ENCODE measurements around the gene EDC4. TPM values are rescaled to one million over a fixed set of nuclear protein-coding genes. Genes with fewer than 3 reads are reported as not detected.
A peak's percentile ranks its signal among the peaks of the same experiment; 100 is the strongest.

EDC4 gene
- total and polyA plus RNA-seq, 2 of the 8 experiments (the other 6 are each of a cell fraction or from before 2014, with no cell fraction given): 58.5 to 72.7 TPM

DNA sequence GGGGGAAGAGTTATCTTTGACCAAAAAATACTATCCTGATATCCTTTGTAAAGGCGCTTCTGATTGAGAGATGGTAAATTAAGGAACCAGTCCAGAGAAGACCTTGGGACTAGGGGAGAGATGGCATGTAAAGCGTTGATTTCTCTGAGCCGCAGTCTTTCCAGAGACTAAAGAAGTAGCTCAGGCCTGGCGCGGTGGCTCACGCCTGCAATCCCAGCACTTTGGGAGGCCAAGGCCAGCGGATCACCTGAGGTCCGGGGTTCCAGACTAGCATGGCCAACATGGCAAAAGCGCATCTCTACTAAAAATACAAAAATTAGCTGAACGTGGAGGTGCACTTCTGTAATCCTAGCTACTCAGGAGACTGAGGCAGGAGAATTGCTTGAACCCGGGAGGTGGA is 24.7 kb upstream of the EDC4 start:
- peaks cover 13% of the 10 kb centered on the region for H3K23me2 ChIP-seq (ENCODE audit: low read depth, low read length)

More for the DNA sequence above, 24.7 kb upstream of the EDC4 start:
- no peak overlapping the region for H3K27ac ChIP-seq (ENCODE audit: low read depth, low read length)
- peaks cover 14% of the 10 kb centered on the region for H3K79me1 ChIP-seq (ENCODE audit: low read depth, low read length)
- H3K4me1 ChIP-seq (replicated peaks in 1 of 4; ENCODE audit: control insufficient read depth in 3 of 4, insufficient read depth in 4 of 4, low read length in 3 of 4): peaks cover 6 to 25% (median 14%) of the 10 kb centered on the region in 4 experiments
- no peak overlapping the region for H4K5ac ChIP-seq (ENCODE audit: insufficient read length, low read depth, low read length)
- DNase-seq (ENCODE audit: low read depth in 1 of 2, low spot score in 2 of 2) (no peak), FAIRE-seq (no peak)
- H3K14ac ChIP-seq (ENCODE audit: insufficient read length): no peak overlapping the region
- no peak overlapping the region for H2BK12ac ChIP-seq (ENCODE audit: low read depth, low read length)
- peak overlapping the region; percentile 75 to 86 for H3K4me2 ChIP-seq (ENCODE audit: insufficient read depth in 1 of 2, low read depth in 2 of 2, low read length in 2 of 2)
- no peak overlapping the region; the same call in 1 of the 2 replicates for H2BK5ac ChIP-seq (ENCODE audit: low read depth, low read length)
- H3K9me3 ChIP-seq (ENCODE audit: insufficient read depth in 2 of 2, low read depth in 1 of 2, low read length in 1 of 2): no peaks in the 10 kb centered on the region
- POLR2A ChIA-PET (ENCODE audit: partially characterized antibody): interaction anchor here (0.6 to 11.7 kb wide), 12 partner anchors 9 to 1049 kb away, joined by 3 to 100 read pairs (median 4); partner anchors contain the start of gene EDC4
- CTCF ChIA-PET (ENCODE audit: partially characterized antibody): interaction anchor here (1.6 to 10.2 kb wide), 5 partner anchors 10 to 94 kb away, joined by 4 to 123 read pairs (median 7); partner anchors contain the start of gene NRN1L
- no peak overlapping the region for H2AFZ ChIP-seq (ENCODE audit: low read length)
- TF ChIP-seq BACH1 (IDR thresholded peaks at IDR 0.05; ENCODE audit: low read length) (no peak), SUZ12 (IDR thresholded peaks at IDR 0.05; ENCODE audit: low read length) (no peak), RAD21 (IDR thresholded peaks at IDR 0.05 in 1 of 2, conservative IDR thresholded peaks at IDR 0.05 in 1 of 2; ENCODE audit: low read depth in 2 of 2, low read length in 2 of 2) (no peak), SP1 (IDR thresholded peaks at IDR 0.05; ENCODE audit: low read depth, low read length) (no peak), EZH2 (IDR thresholded peaks at IDR 0.05; ENCODE audit: low read depth, low read length, severe bottlenecking) (no peak)
- H3K36me3 ChIP-seq (ENCODE audit: control insufficient read depth in 2 of 4, insufficient read depth in 4 of 4, low read length in 3 of 4): peaks cover 0 to 4% (median 0%) of the 10 kb centered on the region in 4 experiments; a peak in 2 of 8 replicates
- no peaks in the 10 kb centered on the region for H3K27me3 ChIP-seq (replicated peaks in 1 of 4; ENCODE audit: control insufficient read depth in 3 of 4, extremely low read depth in 1 of 4, insufficient read depth in 3 of 4, low read length in 3 of 4)
- peak overlapping the region; percentile 91 to 95 (median 93) for H3K4me3 ChIP-seq (ENCODE audit: extremely low read depth in 1 of 4, insufficient read depth in 2 of 4, low read depth in 3 of 4, low read length in 4 of 4)
- H2BK15ac ChIP-seq (ENCODE audit: low read length): no peak overlapping the region
- H3K79me2 ChIP-seq (ENCODE audit: control insufficient read depth in 1 of 2, insufficient read depth in 2 of 2, low read length in 2 of 2): peaks cover 18 to 80% of the 10 kb centered on the region in 2 experiments
- no peak overlapping the region for H3K4ac ChIP-seq (replicated peaks; ENCODE audit: insufficient read length, low read depth, low read length)
- H2BK20ac ChIP-seq (ENCODE audit: low read length): no peak overlapping the region
- 96% methylated on average over 11 of the region's 11 CpGs; no CpG with 5 or more reads in 1 of the 2 experiments for WGBS, 2 experiments (ENCODE audit: extremely low coverage in 1 of 2, insufficient coverage in 1 of 2, insufficient read length in 1 of 2, insufficient replicate concordance in 2 of 2, low coverage in 1 of 2, low lambda C conversion rate in 2 of 2, missing lambda C conversion rate in 1 of 2)
- H3K9ac ChIP-seq (replicated peaks in 1 of 4; ENCODE audit: extremely low read depth in 1 of 4, low read depth in 3 of 4, low read length in 3 of 4): peak overlapping the region in 3 of 4 experiments; percentile 78 to 96 (median 93); a peak in 5 of 7 replicates
- no peak overlapping the region for H3K23ac ChIP-seq (ENCODE audit: insufficient read length)
- no peak overlapping the region for H2AK5ac ChIP-seq (ENCODE audit: low read depth, low read length)
- no peak overlapping the region for H4K91ac ChIP-seq (replicated peaks; ENCODE audit: insufficient read length, low read length)
- no peak overlapping the region for H3K18ac ChIP-seq (ENCODE audit: extremely low read depth, low read length)
- peaks cover 17 to 27% of the 10 kb centered on the region in 2 experiments for H4K20me1 ChIP-seq (replicated peaks in 1 of 2; ENCODE audit: control insufficient read depth in 1 of 2, insufficient read depth in 2 of 2, low read length in 2 of 2)
- no peak overlapping the region for H3K56ac ChIP-seq (replicated peaks; ENCODE audit: insufficient read length, low read depth, low read length)
- no peak overlapping the region for H2BK120ac ChIP-seq (replicated peaks; ENCODE audit: low read depth, low read length)
- 0 out of 2 replicates have a peak overlapping the region, but pooled peaks have one; percentile 11 for H4K8ac ChIP-seq (ENCODE audit: extremely low read depth, insufficient read depth, low read length)

Measured in H1 (cell line).